Pons (tissue), 1 donor: Measurements from ENCODE around the gene LRP1.
A peak's percentile ranks its signal among the peaks of the same experiment; 100 is the strongest.
"Not testable (repeated sequence)": the region's sequence is repeated elsewhere in the genome, so short reads cannot be mapped to it uniquely, and the experiment has no call there.

Experiments used
- DNase-seq: peaks from one replicate; pipeline ENCODE4 v3.0.0-alpha.2; 2016; ENCODE audit warnings: low spot score

Gene LRP1

DNA sequence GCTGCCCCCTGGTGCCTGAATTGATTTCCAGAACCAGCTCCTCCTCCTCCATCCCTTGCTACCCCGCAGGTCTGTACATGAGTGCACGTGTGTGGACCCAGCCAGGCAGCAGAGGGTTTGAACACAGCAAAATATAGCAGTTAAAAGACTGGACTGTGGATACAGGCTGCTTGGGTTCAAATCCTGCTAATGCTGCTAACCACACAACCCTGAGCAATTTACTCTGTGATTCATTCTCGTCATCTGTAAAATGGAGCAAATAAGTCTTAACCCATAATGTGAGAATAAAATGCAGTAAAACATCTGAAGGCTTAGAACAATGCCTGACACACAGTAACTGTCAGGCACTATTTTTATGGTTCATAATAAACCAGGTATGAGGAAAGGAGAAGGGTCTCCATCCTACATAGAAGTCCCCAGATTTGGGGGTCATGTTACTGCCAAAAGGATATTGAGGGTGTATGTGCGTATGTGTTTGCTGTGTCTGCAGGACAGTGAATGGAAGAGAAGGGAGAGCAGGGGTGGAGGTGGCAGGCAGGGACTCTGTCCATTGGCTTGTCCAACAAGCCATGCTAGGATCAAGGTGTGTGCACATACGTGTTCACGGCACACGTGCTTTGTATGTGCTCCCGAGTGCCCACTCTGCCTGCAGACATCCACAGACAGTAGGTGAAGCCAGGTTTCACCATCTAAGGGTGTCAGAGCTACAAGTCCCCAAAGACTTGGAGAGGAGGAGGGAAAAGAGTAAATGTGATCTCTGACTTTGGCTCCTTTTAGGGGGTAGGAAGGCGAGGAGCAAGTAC, 15.6 kb upstream of the LRP1 start:
- no peak for DNase-seq

DNA sequence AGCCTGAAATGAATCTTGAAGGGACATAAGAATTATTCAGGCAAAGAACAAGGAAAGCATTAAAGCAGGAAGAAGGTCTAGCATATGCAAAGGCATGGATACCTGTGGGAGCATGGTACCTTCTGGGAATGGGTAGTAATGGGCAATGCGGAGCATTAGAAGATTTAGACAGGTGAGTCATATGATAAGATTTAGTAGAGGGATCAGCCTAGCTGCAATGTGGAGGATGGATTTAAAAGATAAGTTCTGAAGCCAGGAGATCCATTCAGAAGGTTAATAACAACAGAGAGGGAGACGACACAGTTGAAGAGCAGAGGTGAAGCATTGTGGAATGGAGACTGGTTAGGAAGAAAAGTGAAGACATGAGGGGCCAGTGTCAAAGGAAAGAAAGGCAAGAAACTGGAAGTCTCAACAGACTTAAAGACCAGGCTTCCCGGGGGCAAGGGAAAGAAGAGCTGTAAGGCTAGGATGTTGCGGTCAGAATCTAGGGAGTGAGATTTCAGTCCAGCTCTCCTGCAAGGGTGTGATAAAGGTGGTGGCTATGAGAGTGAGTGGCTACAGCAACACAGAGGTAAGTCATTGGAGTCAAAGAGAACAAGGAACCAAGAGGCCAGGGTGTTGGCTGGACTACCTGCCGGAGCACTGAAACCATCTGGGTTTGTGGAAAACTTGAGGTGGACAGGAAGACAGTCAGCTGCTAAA, 11.6 kb upstream of the LRP1 start:
- DNase-seq = no peak

DNA sequence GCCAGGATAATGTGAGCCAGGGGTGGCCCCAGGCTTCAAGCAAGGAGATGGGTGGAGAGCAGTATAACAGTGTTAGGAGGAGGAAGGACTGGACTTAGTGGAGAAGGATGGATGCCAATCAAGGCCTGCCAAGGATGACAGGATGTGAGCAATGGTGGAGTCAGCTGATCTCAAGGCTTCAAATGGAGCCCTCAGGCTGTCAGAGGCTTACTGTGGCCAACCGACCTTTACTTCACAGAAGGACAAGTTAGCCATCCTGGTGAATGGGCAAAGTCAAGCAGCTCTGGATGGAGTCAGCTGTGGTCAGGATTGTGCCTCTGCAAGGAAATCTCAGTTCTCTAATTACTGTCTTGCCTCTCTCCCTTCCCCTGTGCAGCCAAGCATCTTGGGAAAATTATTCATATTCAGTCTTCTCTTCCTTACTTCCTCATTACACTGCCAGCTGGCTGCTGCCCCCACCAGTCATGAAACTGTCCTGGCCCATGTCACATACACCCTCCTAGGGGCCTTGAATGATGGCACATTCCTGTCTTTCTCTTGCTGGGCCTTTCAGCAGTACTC, 9.5 kb upstream of the LRP1 start:
- no peak for DNase-seq

DNA sequence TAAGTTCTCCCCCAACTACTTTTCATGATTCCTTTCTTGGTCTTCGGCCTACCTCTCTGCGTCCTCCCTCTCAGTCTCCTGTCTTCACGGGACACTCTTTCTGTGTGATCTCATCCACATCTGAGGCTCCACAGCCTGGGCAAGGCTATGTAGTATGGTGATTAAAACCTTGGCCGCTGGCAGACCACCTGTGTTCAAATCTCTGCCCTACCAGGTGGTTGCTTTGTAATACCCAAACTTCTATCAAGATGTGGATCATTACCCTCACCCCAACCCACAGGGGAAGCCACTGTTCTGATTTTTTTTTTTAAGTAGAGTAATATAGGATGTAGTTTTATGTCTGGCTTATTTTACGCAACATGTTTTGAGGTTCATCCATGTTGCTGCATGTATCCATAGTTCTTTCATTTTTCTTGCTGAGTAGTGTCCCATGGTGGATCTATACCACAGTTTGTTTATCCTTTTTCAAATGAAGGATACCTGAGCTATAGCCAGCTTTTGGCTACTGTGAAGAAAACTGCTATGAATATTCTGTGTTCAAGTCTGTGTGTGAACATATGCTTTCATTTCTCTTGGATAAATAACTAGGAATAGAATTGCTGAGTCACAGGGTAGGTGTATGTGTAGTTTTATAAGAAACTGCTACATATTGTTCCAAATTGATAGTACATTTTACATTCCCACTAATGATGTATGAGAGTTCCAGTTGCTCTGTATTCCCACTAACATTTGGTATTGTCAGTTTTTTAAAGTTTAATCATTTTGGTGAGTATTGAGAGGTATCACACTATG, 8.8 kb upstream of the LRP1 start:
- no peak for DNase-seq

DNA sequence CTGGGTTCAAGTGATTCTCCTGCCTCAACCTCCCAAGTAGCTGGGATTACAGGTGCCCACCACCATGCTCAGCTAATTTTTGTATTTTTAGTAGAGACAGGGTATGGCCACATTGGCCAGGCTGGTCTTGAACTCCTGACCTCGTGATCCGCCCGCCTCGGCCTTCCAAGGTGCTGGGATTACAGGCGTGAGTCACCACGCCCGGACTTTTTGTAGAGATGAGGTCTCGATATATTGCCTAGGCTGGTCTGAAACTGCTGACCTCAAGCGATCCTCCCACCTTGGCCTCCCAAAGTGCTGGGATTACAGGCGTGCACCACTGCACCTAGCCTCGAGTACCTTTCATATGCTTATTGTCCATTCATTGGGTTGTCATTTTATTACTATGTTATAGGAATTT, 7.6 kb upstream of the LRP1 start:
- not testable (repeated sequence) for DNase-seq

DNA sequence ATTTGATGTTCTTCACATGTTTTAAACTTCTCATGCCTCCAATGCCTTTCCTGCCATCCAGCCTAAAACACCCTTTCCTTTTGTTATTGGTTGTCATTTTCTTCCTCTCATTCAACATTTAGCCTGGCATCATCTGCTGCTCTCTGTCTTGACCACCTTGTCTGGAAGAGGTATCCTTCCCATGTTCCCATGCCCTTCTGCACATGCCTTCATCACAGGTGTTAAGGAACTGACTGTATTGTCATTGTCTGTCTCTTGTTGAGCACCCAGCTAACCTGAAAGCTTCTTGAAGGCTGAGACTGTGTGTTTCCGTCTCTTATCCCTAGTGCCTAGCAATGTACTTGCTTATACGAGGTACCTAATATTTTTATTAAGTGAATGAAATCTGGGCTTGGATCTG, 4.5 kb upstream of the LRP1 start:
- DNase-seq = no peak

DNA sequence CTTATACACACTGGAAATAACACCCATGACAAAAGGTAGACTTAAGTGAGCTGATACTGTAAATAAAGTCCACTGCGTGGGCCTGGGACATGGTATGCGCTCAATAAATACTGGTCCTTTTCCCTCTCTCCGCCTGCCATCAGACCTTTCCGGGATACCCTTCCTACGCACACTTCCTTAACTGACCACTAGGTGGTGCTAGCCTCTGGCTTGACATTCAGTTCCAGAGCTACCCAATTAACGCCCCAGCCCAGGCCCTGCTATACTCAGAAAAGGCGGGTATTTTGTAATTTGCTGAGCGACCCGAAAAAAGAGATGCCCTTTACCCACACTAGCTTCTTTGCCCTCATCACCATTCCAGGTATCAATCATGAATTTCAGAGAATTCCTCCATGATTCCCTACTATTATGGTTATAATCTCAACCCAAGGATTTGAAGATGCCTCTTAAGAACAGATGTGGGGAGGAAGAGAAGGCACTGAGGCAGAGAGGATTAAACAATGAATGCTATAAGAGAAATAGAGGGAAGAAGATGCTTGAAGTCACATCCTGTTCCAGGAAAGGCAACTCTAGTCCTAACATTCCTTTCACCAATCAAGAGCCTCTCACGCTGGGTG, 3.9 kb upstream of the LRP1 start:
- peak; percentile 85 for DNase-seq

DNA sequence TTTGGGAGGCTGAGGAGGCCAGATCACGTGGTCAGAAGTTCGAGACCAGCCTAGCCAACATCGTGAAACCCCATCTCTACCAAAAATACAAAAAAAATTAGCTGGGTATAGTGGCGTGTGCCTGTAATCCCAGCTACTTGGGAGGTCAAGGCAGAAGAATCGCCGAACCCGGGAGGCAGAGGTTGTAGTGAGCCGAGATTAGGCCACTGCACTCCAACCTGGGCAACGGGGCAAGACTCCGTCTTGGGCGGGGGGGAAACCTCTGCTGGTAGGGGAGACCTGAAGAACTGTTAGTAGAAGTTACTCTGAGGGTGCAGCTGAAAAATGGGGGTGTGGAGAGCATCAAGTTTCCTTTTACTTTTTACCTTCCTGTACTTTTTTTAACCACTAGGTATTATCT, 2.2 kb upstream of the LRP1 start:
- no peak for DNase-seq

DNA sequence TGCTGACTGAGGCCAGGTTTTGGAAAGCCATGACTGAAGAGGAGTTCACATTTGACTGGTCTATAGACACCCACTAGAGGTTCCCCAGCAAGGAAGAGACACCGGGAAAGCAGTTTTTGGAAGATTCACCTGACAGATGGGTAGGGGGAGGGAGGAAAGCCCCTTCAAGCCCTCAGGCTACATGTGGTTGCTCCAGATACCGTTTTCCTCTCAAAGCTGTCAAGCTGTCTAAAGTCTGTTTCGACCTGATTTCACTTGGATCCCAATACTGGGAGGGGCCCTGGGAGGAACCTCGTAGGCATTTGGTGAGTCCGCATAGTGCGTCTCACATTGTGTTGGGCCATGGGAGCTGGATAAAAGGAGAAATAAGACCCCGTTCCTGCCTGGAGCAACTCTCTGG, 1.7 kb upstream of the LRP1 start:
- no peak for DNase-seq

DNA sequence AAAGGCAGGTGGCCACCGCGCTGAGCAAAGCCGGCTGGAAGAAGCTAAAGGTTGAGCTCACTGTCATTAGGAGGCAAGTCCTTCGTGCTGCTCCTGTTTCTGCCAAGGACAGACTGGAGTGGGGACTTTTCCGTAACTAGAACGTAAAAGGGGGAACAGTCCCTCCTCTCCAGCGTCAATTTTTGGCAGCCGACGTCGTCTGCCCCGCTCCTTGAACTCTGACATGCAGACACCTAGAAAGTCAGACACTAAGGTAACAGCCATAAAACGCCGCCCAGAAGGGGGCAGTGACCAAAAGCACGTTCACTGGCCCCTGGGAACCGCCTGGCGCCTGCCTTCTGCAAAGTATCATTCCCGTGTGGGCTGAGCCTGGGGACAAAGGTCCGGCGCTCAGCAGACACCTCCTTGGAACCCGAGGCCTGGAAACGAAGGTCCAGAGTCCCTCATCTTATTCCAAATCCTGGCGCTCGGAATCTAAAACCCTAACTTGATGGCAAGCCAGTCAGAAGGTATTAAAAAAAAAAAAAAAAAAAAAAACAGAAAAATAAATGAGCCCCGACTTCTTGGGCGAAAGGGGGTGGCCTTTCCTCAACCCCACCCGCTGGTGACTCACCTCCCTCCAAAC, 1.1 kb upstream of the LRP1 start:
- DNase-seq = no peak

DNA sequence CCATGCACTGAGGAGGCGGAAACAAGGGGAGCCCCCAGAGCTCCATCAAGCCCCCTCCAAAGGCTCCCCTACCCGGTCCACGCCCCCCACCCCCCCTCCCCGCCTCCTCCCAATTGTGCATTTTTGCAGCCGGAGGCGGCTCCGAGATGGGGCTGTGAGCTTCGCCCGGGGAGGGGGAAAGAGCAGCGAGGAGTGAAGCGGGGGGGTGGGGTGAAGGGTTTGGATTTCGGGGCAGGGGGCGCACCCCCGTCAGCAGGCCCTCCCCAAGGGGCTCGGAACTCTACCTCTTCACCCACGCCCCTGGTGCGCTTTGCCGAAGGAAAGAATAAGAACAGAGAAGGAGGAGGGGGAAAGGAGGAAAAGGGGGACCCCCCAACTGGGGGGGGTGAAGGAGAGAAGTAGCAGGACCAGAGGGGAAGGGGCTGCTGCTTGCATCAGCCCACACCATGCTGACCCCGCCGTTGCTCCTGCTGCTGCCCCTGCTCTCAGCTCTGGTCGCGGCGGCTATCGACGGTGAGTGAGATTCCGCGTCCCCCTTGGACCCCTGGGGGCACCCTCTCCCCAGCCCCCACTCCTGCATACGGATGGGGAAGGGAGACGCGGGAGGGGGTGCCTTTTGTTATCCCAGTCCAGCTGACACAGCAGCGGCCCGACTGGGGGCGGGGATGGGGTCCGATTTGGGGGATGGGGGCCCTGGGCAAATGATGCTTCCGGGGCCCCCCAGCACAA, 400 bp downstream of the LRP1 start:
- DNase-seq = no peak

DNA sequence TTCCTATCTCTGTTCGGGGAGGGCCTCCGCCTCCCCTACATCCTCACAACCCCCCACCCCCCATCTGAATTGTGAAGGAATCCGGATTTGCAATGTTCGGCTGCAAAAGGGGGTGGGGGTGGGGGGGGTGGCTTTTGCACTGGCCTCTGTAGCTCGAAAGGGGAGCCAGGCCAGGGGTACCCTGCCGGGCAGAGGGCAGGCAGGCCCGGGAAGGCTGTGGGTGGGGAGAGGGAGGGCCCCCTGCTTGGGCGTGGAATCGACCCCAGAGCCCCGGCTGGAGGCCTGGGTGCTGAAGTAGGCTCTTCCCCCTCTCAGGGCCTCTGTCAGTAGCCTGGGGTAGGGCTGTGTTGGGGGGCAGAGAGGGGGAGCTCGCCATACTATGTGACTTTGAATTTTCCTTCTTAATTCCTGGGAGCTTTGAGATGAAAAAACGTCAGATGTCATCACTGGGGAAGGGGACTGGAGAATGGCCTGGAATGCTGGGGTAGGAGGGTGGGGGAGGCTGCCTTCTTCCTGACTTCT, 1.1 kb downstream of the LRP1 start:
- DNase-seq = no peak

DNA sequence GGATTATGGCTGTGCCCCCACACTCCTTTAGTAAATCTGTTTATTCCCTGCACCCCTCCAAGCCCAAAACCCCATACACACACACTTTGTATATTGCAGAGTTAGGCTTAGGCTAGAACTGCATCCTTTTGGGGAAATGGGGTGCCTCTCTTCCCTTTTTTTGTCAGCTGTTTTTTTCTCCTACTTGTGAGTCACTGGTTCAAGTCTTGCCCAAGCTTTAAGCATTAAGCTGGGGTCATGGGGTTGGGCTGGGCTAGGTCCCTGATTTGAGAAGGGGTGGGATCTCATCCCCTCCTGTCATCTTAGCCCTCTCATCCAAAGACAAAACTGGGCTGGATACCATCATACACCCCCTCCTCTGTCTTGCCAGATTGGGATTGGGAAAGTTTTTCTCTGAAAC, 1.6 kb downstream of the LRP1 start:
- DNase-seq = no peak

DNA sequence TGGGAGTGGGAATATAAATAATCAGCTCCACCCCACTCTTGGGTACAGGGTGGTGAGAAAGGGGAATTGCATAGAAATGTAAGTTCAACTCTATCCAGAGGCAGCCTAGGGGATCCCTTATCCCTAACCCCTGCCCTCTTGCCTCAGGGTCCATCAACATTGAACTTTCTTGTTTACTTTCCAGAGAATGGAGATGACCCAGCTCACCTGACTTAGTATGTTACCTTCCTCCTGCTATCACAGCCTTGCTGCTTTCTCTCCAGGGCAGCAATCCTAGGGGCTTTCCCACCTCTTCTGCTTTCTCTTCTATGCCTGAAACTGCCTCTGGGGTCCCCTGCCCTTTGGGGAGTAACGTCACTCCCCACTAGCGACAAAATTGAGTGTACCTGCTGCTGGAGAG, 2.7 kb downstream of the LRP1 start:
- DNase-seq = no peak

DNA sequence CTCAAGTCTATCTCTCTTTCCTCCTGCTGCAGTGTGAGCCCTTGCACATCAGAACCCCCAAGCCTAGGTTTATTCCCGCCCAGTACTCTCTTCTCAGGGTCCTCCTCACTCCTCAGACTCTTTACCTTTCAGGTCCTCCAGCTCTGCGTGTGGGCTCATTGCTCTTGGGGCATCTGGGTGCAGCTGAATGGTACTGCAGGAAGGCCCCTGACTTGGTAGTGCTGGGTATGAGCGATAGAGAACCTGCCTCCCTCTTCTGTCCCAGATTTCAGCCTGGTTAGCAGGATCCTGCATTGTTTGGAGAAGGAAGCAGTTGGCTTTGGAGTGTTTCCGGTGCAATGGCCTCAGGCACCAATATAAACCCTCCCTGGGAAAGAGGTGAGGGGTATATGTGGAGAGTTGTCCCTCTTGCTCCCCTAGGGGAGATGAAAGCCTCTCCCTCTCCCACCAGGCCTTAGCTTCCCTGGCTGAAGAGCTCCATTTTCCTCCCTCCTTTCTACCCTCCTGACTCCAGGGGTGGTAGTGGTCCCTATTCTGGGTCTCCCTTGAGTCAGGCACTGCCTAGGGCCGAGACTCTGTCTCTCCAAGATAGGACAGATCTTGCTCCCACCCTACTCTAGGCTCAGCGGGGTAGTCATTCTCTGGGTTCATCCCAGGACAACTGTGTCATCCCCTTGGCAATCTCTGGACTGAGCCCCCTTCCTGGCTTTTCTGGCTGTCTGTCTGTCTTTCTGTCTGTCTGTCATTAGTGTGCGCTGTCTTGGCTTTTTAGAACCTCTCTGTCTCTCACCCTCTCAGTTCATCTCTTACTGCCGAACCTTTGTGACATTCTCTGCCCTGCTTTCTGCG, 3.8 kb downstream of the LRP1 start:
- no peak for DNase-seq

DNA sequence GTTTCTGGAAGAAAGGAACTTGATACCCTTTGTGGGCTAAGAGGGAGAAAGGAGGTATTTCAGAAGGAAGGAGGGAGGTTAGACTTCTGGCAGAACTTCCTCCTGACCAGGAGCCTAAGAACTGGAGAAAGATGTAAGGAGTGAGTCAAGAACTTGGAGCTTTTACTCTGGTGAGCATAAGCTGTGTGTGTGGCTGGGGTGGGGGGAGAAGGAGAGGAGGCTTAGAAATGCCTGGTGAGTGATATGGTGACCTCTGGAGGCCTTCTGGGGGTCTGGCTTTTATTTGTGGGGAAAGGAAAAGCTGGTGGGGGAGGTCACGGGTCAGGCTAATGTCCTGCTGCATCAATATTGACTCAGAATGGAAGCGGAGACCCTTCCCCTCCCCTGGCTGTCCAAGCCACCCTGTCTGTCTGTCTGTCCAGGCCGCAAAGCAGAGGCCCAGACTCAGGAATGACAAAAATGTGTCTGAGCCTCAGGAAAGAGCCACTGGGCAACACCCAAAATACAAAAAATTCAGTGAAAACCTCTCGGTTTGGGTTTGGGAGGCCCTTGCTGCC, 4.8 kb downstream of the LRP1 start:
- DNase-seq = no peak

DNA sequence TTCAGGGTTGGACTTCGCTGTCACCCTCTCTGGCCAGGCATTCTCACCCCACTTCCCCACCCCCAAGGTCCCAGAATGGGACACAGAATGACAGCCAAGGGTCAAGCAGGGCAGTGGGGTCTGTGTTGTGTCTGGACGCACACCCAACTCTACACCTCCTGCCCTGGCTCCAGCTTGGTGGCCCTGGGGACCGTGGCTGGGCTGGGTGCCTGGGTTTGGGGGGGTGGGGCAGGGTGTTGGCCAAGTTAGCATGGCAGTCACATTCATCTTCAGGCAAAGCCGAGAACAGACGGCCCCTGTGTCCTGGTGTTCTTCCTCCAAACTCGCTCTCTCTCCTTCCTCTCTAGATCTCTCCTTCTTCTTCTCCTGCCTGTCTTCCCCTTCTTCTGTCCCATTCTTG, 5.6 kb downstream of the LRP1 start:
- DNase-seq = no peak

DNA sequence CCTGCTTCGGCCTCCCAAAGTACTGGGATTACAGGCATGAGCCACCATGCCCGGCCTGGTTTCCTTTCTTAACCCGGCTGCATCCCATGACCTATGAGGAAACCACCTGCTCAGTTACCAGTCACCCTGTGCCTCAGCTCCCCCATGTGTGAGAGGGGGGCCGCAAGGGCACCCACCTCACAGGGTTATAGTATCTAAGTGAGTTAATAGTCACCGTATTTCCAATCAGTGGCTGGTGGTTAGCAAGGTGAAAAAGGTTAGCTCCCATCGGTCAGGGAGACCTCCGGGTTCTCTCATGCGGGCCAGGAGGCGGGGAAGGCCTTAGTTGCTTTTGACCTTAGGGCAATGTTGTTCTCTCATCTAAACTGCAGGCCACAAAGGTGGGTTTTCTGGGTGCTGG, 6.7 kb downstream of the LRP1 start:
- no peak for DNase-seq

DNA sequence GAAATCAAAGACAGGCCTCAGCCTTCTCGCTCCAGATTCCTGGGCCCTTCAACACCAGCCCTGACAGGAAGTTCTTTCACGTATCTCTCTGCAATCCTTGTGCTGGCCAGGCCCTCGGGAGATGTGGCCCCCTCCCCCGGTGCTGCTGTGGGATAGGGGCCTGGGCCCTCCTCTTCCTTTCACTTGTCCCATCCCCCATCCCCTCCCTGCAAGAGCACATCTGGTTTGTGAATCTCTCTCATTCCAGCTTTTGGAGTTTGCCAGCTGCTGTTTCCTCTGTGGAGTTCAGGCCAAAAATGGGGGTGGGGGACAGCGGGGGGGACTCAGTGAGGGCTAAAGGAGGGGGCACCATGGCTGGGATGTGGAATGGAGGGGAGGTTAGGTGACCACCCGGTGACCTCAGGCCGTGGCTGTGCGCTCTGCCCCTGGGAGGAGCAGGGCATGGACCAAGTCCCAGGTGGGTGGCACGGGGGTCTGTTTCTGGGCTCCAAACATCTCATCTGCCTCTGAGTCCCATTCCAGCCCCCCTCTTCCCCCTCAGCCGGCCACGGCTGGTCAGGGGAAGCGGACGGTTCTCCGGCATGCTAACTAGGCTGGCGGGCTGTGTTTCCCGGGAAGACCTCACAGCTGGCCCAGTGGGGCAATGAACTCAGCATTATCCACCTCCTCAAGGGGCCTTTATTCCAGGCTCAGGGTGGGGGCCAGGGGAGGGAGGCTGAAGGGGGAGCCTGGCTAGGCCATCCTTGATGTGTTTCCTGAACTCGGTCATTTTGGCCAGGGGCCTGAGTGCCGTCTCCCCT, 7.4 kb downstream of the LRP1 start:
- peak; percentile 84 for DNase-seq
